ENCODE data around the gene PSMD13. TPM values are rescaled to one million over a fixed set of nuclear protein-coding genes. Genes with fewer than 3 reads are reported as not detected.

The PSMD13 gene
- total and polyA plus RNA-seq, 2 of the 13 experiments (the other 11 are each of a cell fraction or from before 2014, with no cell fraction given), result 83.0 to 117 TPM

DNA sequence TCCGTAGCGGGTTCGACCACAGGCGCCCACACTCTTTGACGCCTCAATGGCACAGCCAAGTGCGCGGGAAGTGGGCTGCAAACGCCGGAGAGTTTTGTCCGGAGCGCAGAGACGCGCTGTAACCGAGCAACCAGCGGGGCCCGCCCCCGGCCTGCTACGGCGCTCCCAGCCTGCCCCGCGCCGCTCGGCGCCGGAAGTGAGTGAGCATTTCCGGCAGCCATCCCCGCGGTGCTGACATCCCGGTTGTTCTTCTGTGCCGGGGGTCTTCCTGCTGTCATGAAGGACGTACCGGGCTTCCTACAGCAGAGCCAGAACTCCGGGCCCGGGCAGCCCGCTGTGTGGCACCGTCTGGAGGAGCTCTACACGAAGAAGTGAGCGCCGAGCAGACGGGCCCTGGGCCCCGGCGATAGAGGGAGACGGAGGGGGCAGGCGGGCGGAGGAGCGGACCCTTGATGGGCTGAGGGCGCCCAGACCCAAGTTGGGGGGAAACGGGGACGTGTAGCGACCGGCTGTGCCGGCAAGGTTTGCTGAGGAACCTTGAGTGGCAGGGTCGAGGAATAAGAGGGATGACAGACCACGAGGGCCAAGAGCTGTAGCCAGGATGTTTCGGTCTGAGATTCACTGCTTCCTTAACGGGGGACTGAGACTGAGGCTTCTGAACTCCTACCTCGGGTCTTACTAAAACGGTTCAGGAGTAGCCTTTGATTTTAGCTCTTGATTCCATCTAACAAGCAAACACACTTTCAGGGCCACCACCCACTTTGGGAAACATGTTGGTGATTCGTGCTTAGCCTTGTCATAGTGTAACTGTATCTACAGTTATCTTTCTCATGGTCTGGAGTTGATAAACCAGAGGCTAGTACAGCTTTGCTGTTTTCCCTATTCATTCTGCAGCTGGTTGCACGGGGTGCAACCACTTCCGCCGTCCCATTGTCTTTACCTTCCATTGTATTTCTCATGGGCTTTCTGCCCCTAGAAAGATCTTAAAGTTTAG, at the start of gene PSMD13 (continued):
- TF ChIP-seq AGO2 (optimal IDR thresholded peaks at IDR 0.05; ENCODE audit: low read depth, low read length) (peak; percentile 64), NFE2L2 (IDR thresholded peaks at IDR 0.05; ENCODE audit: low read length) (no peak), NFE2L1 (CRISPR knock-in tag; IDR thresholded peaks at IDR 0.05; ENCODE audit: borderline replicate concordance) (peak; percentile 96; the same call in 1 of the 2 replicates), ZFP90 (CRISPR knock-in tag; IDR thresholded peaks at IDR 0.05; ENCODE audit: borderline replicate concordance) (0 out of 2 replicates have a peak, but pooled peaks have one; percentile 56), ZNF510 (CRISPR knock-in tag; IDR thresholded peaks at IDR 0.05; ENCODE audit: low read depth) (no peak), KDM5A (IDR thresholded peaks at IDR 0.05; ENCODE audit: borderline replicate concordance, low read length) (peak; percentile 96), ZNF546 (CRISPR knock-in tag; conservative IDR thresholded peaks at IDR 0.05) (0 out of 2 replicates have a peak, but pooled peaks have one; percentile 20), PAX8 (CRISPR knock-in tag; IDR thresholded peaks at IDR 0.05; ENCODE audit: borderline replicate concordance) (no peak), NBN (conservative IDR thresholded peaks at IDR 0.05) (no peak), U2AF1 (optimal IDR thresholded peaks at IDR 0.05; ENCODE audit: low read depth, low read length) (peak; percentile 72), NPAS2 (CRISPR knock-in tag; IDR thresholded peaks at IDR 0.05; ENCODE audit: borderline replicate concordance) (no peak), NCOR1 (IDR thresholded peaks at IDR 0.05; ENCODE audit: borderline replicate concordance, low read length) (no peak), BATF2 (CRISPR knock-in tag; IDR thresholded peaks at IDR 0.05) (no peak), ZNF569 (CRISPR knock-in tag; IDR thresholded peaks at IDR 0.05; ENCODE audit: borderline replicate concordance) (no peak), RCOR2 (CRISPR knock-in tag; IDR thresholded peaks at IDR 0.05) (no peak), ZNF781 (CRISPR knock-in tag; IDR thresholded peaks at IDR 0.05; ENCODE audit: borderline replicate concordance, not compliant biosample characterization) (no peak), JUN (CRISPR knock-in tag; IDR thresholded peaks at IDR 0.05) (no peak; the same call in 1 of the 2 replicates), ZSCAN29 (CRISPR knock-in tag; conservative IDR thresholded peaks at IDR 0.05) (0 out of 2 replicates have a peak, but pooled peaks have one; percentile 22), SP1 (IDR thresholded peaks at IDR 0.05) (no peak), SP1 (CRISPR knock-in tag; IDR thresholded peaks at IDR 0.05) (peak; percentile 69), ZNF563 (CRISPR knock-in tag; IDR thresholded peaks at IDR 0.05) (no peak)
- TF ChIP-seq, protein P1, sequence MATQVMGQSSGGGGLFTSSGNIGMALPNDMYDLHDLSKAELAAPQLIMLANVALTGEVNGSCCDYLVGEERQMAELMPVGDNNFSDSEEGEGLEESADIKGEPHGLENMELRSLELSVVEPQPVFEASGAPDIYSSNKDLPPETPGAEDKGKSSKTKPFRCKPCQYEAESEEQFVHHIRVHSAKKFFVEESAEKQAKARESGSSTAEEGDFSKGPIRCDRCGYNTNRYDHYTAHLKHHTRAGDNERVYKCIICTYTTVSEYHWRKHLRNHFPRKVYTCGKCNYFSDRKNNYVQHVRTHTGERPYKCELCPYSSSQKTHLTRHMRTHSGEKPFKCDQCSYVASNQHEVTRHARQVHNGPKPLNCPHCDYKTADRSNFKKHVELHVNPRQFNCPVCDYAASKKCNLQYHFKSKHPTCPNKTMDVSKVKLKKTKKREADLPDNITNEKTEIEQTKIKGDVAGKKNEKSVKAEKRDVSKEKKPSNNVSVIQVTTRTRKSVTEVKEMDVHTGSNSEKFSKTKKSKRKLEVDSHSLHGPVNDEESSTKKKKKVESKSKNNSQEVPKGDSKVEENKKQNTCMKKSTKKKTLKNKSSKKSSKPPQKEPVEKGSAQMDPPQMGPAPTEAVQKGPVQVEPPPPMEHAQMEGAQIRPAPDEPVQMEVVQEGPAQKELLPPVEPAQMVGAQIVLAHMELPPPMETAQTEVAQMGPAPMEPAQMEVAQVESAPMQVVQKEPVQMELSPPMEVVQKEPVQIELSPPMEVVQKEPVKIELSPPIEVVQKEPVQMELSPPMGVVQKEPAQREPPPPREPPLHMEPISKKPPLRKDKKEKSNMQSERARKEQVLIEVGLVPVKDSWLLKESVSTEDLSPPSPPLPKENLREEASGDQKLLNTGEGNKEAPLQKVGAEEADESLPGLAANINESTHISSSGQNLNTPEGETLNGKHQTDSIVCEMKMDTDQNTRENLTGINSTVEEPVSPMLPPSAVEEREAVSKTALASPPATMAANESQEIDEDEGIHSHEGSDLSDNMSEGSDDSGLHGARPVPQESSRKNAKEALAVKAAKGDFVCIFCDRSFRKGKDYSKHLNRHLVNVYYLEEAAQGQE (IDR thresholded peaks at IDR 0.05; ENCODE audit: borderline replicate concordance in 1 of 2, low read depth in 1 of 2, low read length in 2 of 2), result no peak
- TF ChIP-seq, protein P2, sequence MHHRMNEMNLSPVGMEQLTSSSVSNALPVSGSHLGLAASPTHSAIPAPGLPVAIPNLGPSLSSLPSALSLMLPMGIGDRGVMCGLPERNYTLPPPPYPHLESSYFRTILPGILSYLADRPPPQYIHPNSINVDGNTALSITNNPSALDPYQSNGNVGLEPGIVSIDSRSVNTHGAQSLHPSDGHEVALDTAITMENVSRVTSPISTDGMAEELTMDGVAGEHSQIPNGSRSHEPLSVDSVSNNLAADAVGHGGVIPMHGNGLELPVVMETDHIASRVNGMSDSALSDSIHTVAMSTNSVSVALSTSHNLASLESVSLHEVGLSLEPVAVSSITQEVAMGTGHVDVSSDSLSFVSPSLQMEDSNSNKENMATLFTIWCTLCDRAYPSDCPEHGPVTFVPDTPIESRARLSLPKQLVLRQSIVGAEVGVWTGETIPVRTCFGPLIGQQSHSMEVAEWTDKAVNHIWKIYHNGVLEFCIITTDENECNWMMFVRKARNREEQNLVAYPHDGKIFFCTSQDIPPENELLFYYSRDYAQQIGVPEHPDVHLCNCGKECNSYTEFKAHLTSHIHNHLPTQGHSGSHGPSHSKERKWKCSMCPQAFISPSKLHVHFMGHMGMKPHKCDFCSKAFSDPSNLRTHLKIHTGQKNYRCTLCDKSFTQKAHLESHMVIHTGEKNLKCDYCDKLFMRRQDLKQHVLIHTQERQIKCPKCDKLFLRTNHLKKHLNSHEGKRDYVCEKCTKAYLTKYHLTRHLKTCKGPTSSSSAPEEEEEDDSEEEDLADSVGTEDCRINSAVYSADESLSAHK (CRISPR knock-in tag; IDR thresholded peaks at IDR 0.05; ENCODE audit: borderline replicate concordance), result no peak

Measured in HepG2 (cell line).